ENCODE measurements around the gene PACSIN1.

PACSIN1 gene

DNA sequence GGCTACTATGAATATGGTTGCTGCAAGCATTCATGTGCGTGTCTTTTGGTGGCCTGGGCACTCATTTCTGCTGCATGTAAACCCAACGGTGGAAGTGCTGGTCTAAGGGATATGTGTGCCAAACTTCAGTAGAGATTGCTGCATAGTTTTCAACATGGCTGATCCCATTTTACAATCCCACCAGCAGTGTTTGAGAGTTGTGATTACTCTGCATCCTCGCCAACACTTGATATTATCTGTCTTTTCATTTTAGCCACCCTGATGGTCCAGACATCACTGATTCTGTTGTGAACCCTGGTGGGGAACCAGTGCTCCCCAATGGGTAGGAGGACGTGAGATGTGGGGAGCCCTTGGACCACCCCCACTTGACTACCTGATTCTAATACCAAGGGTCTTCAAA is 27.5 kb downstream of the PACSIN1 start:
- no peak for TF ChIP-seq CTCF (IDR thresholded peaks at IDR 0.05; ENCODE audit: extremely low read depth, missing control alignments)
- no peak for DNase-seq (ENCODE audit: low spot score)

DNA sequence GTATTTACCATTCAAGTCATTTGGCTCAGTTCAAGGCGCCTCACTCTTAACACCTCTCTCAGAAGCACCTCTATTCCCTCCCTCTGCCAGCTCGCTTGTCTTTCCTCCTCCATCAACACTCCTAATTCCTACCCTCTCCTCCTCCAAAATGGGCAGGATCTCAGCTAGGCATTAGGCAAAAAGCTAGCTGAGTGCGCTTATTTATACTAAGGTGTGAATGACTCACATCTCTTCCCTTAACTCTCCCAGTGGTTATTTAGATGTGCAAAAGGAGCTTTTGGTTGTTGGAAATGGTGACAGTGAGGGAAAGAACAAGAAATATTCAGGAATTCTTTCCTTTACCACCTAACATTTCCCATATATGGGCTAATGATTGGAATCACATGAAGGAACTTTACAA is 29.1 kb downstream of the PACSIN1 start:
- no peak for DNase-seq (ENCODE audit: low spot score)
- TF ChIP-seq CTCF (IDR thresholded peaks at IDR 0.05; ENCODE audit: extremely low read depth, missing control alignments) = no peak

- no peak for DNase-seq (ENCODE audit: low spot score)
- TF ChIP-seq CTCF (IDR thresholded peaks at IDR 0.05; ENCODE audit: extremely low read depth, missing control alignments) = no peak
Measured at GRCh38 chr6:34496103-34496685, 30.3 kb downstream of the PACSIN1 start.

DNA sequence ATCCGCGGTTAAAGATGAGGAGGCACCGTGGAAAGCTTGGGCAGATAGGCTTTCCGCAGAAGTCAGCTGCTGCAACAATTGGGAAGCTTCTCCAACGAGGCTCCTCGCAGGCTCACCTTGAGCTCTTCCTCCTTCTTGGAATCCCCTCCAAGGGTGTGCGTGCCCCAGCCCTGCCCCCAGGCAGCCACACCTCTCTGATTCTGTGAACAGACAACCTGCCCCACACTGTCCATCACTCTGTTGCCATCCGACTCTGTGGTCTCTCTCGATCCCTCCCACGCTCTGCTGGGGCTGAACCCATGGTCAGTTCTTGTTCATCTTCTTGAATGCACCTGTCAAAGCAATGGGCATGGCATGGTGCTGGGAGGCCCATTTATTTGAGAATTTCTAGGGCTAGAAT is 31.5 kb downstream of the PACSIN1 start:
- no peak for TF ChIP-seq CTCF (IDR thresholded peaks at IDR 0.05; ENCODE audit: extremely low read depth, missing control alignments)
- DNase-seq (ENCODE audit: low spot score) = no peak

DNA sequence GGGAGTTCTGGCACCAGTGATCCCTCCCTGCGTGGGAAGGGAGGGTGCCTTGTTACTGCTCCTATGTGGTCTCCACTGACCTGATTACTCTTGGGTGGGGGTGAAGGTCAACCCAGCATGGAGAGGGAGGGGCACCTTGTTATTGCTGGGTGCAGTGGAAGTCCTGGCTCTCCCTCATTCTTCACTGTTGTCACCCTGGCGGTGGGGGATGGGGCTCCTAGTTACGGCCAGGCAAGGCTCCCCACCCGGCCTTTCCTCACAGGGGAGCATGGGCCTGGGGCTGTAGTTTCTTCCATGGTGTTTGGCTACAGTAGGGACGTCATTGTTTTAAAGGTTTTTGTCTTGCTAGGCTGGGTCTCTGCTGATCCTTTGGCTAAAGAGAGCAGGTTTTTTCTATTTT is 40.8 kb downstream of the PACSIN1 start:
- DNase-seq (ENCODE audit: low spot score) = no peak
- TF ChIP-seq CTCF (IDR thresholded peaks at IDR 0.05; ENCODE audit: extremely low read depth, missing control alignments) = no peak

GRCh38 chr6:34508425-34508824 is 42.5 kb downstream of the PACSIN1 start:
- TF ChIP-seq CTCF (IDR thresholded peaks at IDR 0.05; ENCODE audit: extremely low read depth, missing control alignments) = no peak
- no peak for DNase-seq (ENCODE audit: low spot score)

DNA sequence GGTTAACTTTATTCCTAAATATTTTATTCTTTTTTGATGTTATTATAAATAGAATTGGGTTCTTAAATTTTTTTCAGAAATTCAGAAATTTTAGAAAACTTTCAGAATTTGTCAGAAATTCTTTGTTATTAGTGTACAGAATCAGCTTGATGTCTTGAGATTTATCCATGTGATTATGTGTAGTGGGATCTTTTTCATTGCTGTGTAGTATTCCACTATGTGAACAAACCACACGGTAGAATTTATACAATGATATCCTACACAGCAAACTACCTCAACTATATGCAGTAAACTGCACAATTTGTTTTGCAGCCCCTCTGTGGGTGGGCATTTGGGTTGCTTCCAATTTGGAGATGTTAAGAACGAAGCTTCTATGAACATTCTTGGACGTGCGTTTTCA is 43.9 kb downstream of the PACSIN1 start:
- TF ChIP-seq CTCF (IDR thresholded peaks at IDR 0.05; ENCODE audit: extremely low read depth, missing control alignments) = no peak
- no peak for DNase-seq (ENCODE audit: low spot score)

Measured in GM20000 (cell line).